ENCODE results near the gene UMODL1.

UMODL1 gene

DNA sequence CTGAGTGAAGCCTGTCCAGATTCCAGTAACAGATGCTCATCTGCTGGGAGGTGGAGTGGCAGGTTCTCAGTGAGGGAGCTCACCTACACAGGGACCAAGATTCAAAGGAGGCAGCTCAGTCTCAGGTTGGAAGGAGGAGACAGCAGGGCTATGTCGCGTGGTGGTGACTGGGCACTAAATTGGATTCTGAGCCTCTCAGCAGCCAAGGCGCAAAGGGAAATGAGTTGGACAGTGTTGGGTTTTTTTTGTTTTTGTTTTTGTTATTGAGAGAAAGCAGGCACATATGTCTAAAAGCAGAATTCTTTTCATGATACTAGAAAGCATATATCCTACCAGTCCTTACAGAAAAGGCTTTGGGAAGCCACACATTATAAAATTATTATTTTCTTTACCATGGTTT lies 26.2 kb downstream of the UMODL1 start:
- DNase-seq (ENCODE audit: low read depth): no peak
- TF ChIP-seq MYC (IDR thresholded peaks at IDR 0.05; ENCODE audit: low read depth, low read length) (no peak), POLR2A (IDR thresholded peaks at IDR 0.05; ENCODE audit: extremely low read depth, insufficient read length) (no peak), CTCF (IDR thresholded peaks at IDR 0.05; ENCODE audit: low read depth, low read length) (no peak), MAX (IDR thresholded peaks at IDR 0.05; ENCODE audit: low read depth, low read length) (no peak)
- H3K4me3 ChIP-seq (ENCODE audit: low read depth, low read length): no peak overlapping the region

- TF ChIP-seq MYC (IDR thresholded peaks at IDR 0.05; ENCODE audit: low read depth, low read length) (no peak; the same call in 1 of the 2 replicates), POLR2A (IDR thresholded peaks at IDR 0.05; ENCODE audit: extremely low read depth, insufficient read length) (no peak), MAX (IDR thresholded peaks at IDR 0.05; ENCODE audit: low read depth, low read length) (0 out of 2 replicates have a peak, but pooled peaks have one; percentile 45)
- DNase-seq (ENCODE audit: low read depth): peak; percentile 91
- H3K4me3 ChIP-seq (ENCODE audit: low read depth, low read length): no peak overlapping the region
Measured at GRCh38 chr21:42097860-42098454, 26.8 kb downstream of the UMODL1 start.

DNA sequence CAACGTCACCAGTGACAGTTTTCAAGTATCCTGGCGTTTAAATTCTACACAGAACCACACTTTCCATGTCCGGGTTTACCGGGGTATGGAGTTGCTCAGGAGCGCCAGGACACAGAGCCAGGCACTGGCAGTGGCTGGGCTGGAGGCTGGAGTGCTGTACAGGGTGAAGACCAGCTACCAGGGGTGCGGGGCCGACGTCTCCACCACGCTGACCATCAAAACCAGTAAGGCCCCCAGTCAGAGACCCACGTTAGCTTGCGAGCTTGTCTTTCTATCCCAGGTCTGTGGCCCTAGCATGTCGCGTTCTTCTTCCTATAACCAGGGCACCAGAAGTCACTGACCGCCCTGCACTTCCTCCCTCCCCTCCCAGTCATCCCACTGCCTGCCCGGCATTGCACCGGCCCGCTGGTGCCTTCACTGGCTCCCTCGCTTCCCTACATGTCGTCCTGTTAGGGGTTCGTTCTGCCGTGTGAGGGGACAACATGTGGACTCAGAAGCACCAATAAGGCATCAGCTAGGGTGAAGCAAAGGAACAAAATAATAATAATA lies 27.9 kb downstream of the UMODL1 start:
- TF ChIP-seq MAX (IDR thresholded peaks at IDR 0.05; ENCODE audit: low read depth, low read length) (no peak), MYC (IDR thresholded peaks at IDR 0.05; ENCODE audit: low read depth, low read length) (no peak), CTCF (IDR thresholded peaks at IDR 0.05; ENCODE audit: low read depth, low read length) (no peak), POLR2A (IDR thresholded peaks at IDR 0.05; ENCODE audit: extremely low read depth, insufficient read length) (no peak)
- DNase-seq (ENCODE audit: low read depth): no peak
- H3K4me3 ChIP-seq (ENCODE audit: low read depth, low read length): no peak overlapping the region

DNA sequence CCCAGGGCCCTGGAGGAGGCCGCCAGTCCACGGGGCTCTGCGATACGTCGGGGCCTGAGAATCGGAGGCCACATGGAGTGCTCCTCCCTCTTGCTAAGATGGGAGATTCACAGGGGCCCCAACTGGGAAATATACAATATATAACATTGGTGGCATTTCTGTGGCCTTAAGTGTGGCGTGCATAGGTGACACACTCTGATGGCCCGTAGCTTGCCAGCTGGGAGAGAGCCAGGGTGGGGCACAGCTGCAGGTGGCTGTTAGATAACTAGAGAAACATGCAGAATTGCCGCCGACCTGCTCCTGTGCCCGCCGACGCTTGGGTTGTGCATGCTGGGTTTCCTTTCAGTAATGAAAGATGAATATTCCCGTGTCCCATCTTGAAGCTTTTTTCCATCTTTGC lies 30.1 kb downstream of the UMODL1 start:
- no peak for DNase-seq (ENCODE audit: low read depth)
- TF ChIP-seq MYC (IDR thresholded peaks at IDR 0.05; ENCODE audit: low read depth, low read length) (no peak), MAX (IDR thresholded peaks at IDR 0.05; ENCODE audit: low read depth, low read length) (no peak), CTCF (IDR thresholded peaks at IDR 0.05; ENCODE audit: low read depth, low read length) (no peak), POLR2A (IDR thresholded peaks at IDR 0.05; ENCODE audit: extremely low read depth, insufficient read length) (no peak)
- H3K4me3 ChIP-seq (ENCODE audit: low read depth, low read length): no peak overlapping the region

- DNase-seq (ENCODE audit: low read depth): no peak
- no peak overlapping the region for H3K4me3 ChIP-seq (ENCODE audit: low read depth, low read length)
- TF ChIP-seq CTCF (IDR thresholded peaks at IDR 0.05; ENCODE audit: low read depth, low read length) (no peak), POLR2A (IDR thresholded peaks at IDR 0.05; ENCODE audit: extremely low read depth, insufficient read length) (no peak), MYC (IDR thresholded peaks at IDR 0.05; ENCODE audit: low read depth, low read length) (no peak), MAX (IDR thresholded peaks at IDR 0.05; ENCODE audit: low read depth, low read length) (no peak)
Measured at GRCh38 chr21:42102076-42102475, 31.0 kb downstream of the UMODL1 start.

GRCh38 chr21:42102526-42102925 lies 31.4 kb downstream of the UMODL1 start:
- H3K4me3 ChIP-seq (ENCODE audit: low read depth, low read length): no peak overlapping the region

More at GRCh38 chr21:42102526-42102925, 31.4 kb downstream of the UMODL1 start:
- TF ChIP-seq MYC (IDR thresholded peaks at IDR 0.05; ENCODE audit: low read depth, low read length) (no peak), POLR2A (IDR thresholded peaks at IDR 0.05; ENCODE audit: extremely low read depth, insufficient read length) (no peak), MAX (IDR thresholded peaks at IDR 0.05; ENCODE audit: low read depth, low read length) (no peak), CTCF (IDR thresholded peaks at IDR 0.05; ENCODE audit: low read depth, low read length) (no peak)
- DNase-seq (ENCODE audit: low read depth): no peak

Data from NB4 (cell line).